Stimulated activated CD4-positive, alpha-beta T cell treated with anti-CD3 and anti-CD28 coated beads, Interleukin-12 subunit alpha, Interleukin-12 subunit beta, amount 100 ng/mL, for 24 hours (primary cell): Measurements from ENCODE around the gene MAP2K5.
A peak's percentile ranks its signal among the peaks of the same experiment; 100 is the strongest.

Experiments used
- DNase-seq, 2 experiments: peaks; one replicate each; pipeline ENCODE4 v3.0.0-alpha.2; 2020; ENCODE audit warnings: low read depth in 2 of 2

MAP2K5 gene

DNA sequence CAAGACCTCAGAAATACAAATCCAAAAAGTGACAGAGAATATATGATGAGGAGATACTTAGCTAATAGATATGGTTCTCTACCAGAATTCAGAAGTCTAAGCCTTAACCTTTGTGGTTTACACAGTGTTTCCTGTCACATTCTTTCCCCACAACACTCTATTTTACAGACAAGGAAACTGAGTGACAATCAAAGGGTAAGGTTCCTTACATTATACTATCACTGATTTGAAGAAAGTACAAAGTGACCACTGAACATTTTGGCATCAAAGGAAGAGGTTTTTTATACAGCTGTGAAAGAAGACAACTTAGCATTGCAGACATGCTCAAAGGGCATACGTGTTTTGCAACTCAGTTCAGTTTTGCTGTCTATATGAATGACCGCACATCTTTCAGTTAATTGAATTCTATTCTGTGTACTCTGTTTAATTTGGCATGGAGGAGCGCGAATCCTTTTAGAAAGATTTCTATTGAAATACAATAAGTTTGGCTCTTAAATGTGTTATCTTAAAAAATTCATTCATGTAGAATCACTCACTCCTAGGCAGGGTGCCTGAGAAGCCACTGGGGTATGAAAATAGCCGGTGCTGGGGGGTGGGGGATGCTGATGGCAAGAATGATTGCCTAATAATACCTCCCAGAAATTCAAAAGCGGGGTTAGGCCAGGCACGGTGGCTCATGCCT, 216.3 kb downstream of the MAP2K5 start:
- DNase-seq: no peak

DNA sequence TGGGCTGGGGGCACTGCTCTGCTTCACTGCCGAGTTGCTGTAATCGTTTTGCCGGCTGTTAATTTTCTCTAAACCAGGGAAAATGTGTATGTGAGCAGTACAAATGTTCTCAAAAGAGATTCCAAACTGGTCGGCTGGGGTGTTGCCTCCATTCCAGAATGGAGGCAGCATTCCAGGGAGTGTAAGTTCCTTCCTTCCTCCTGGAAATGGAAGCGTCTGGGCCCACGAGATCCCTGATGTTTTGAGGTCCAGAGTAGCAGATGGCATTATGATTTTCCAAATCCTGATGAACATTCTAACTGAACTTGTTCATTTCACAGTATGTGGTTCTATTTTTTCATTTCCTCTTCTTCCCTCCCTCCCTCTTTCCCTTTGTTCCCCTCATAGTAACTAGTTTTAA, 218.4 kb downstream of the MAP2K5 start:
- DNase-seq: no peak

DNA sequence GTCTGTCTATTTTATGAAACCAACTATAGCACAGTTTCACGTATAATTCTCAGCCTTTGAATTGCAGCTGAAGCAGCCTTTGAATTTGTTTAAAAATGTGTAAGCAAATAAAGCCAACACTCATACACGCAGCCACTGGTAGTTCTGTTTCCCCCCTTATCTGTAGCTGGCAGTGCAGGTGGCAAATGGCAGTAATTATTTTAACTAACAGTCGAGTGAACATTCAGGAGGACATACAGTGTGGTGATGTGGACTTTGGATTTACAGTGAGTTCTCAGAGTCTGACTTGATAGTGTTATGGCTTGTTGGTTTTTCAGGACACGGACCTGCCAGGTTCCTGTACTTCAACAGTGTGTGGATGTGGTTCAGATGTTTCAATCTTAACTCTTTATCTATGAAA, 218.8 kb downstream of the MAP2K5 start:
- no peak for DNase-seq

DNA sequence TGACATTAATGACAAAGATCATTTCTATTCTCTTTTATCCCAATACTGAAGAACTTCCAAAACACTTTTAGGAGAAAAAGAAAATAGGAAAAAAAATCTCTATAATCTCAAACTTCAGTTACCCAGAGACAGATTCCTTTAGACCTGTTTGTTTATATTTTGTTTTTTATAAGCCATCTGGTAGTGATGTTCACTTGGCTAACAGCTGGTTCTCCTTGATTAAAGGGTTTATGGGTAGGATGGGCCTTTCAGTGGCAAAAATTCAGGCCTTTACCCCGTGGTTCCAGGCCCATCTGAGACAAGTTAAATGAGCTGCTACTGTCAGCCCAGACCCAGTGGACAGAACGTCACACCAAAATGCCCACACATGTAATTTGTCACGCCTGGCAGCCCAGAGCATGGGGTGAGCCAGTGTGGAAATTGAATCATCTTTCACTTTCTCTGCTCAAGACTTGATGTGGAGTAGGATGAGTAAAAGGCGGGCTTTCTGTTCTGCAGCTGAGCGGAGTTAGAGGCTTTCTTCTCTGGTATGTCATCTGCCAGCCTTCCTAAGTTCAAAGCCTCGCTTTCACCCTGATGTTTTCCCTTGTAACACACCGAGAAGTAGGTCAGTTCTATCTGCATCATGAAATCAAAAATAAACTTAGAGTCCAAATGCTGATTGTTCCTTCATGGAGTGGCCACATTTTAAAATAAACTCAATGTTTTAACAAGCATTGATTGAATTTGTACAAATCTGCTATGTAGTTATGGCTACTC, 220.3 kb downstream of the MAP2K5 start:
- DNase-seq: peak; percentile 42 to 50

DNA sequence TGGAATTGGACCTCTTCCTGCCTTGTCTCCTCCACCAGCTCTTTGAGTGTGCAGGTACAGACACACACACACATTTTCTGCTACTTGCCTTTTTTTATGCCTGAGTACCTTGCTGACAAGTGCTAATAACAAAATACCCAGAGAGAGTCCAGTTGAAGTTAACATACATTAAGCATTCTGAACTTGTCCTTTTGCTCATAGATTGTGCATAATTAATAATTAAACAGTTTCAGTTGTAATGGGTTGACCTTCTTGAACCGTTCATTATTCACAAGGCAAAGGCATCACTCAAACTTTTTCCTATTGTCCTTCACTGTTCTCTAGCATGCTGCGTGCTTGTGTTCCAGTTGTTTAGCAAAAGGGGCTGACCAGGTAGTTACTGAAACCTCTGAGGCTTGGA, 223.2 kb downstream of the MAP2K5 start:
- no peak for DNase-seq

DNA sequence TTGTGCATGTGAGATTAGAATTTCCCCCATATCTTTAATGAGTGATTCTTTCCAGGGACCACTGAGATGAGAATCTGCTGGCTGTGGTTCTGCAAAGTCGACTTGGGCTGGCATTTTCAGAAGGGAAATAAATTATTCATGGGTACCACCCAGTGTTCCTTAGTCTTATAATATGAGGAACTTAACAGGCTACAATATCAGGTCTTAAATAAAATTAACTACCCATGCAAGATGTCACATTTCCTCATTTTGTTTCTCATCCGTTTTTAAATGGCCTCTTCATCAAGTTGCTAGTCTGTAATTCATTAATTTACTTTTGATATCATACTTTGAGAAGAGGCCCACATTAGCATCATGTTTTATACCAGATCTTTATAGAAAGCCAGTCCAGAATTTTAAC, 224.5 kb downstream of the MAP2K5 start:
- DNase-seq: no peak

DNA sequence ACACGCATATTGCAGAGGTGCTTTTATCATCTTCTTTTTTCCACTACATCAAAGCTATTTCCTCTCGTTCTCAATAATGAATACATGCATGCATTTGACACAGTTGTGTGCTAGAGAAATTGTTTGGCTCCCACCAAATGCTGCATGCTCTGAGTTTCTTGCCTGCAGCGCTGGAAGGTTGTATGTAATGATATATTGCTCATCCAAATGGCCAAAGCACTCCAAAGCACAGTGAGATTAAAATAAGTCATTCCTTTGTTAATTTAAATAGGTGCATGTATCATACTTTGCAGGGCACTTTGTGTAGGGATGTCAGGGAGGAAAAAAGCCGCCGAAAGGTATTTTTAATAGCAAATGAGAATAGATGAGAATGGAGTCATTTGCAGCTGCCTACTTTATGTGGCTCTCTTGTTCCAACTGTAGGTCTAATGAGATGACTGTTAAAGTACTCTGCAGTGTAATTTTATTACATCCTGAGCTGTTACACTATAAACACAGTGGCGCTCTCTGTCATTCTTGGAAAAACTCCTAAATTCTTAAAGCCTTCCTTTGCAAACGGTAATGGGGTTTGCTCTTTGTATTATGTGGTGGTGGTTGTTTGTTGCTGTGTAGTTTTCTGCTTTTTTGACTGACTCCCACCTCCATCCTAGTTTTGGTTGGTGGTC, 225.9 kb downstream of the MAP2K5 start:
- DNase-seq: no peak

DNA sequence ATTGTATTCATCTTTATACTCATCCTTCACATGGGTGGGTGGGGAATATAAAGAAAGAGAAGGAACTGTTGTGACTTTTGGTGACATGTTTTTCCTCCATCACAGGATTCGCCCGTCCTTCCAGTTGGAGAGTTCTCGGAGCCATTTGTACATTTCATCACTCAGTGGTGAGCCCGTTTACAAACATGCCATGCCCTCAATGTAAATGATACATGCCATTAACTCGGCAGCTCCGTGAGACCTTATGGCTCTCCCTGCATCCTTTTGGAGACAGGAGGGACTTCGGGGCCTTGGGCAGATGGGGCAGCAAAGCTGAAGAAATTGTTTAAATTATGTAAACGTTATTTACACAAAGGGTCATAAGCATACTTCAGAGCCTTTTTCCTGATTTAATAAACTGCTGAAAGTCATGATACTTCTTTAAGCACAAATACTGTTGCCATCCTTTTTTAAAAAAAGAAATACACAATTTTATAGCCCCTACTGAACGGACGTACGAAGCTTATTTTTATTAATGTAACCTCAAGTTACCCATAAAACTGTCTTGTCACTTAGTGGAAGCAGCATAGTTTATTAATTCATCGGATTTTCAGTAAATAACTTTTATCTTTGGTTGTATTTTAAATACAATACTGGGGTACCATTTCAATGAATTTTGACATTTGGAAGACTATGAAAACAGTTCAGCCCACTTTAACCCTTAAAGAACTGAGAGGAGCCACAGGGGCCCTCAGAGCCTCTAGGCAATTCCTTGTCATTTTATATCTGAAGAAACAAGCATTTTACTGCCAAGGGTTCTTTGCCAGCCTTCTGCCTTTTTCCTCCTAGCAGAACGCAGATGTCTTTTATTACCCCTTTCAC, 227.2 kb downstream of the MAP2K5 start:
- DNase-seq: no peak

DNA sequence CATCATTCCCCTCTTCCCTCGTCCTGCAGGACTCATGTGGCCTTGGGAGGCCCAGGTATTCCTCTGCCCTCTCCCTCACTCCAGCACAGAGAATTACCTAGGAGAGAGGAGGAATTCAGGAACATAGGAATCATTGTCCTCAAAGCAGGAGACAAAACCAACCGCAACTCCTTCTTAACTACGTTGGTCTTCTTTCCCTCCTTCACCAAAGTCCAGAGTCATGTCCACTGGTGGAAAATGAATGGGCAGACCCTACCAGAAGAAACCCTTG, 227.8 kb downstream of the MAP2K5 start:
- DNase-seq: no peak

DNA sequence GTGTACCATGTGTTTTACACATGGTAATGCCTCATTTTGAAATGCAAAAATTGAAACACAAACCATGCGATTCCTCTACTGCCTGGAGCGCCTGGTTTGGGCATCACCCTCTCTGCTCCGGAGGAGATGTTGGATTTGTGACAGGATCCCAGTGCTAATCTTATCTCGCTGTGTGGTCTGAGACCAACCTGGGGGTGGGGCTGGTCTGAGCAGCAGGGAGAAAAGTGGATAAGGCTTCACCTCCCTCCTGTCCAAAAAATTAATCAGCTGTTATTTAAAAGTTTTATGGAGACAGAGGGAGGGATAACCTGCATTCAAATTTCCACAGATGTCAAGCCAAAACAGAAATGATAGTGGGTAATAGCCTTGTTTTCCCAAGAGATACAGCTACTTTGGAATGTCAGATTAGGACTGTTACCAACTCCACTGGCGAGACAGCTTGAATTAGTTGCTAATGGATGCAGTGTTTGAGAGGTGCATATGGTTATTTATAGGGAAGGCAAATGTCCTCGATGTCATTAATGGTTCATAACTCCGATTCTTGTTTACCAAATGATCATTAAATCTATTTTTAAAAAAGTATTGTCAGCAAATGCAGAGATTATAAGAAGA, 228.8 kb downstream of the MAP2K5 start:
- no peak for DNase-seq

DNA sequence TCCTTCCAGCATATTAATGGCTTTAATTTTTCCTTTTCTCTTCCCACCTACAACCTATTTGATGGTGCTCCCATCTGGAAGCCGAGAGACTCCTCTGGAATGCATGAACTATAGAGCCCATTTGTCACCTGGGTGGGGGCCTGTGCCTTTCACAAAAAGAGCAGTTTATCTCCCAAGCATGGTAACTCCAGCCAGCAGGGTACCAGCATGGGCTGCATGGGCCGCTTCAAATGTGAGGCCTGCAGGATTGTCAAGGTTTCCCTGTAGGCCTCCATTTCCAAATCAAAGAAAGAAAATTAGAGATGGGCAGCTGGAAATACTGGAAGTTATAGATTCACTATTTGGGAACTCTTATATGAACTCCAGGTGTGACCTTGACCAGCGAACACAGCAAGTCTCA, 232.1 kb downstream of the MAP2K5 start:
- no peak for DNase-seq

DNA sequence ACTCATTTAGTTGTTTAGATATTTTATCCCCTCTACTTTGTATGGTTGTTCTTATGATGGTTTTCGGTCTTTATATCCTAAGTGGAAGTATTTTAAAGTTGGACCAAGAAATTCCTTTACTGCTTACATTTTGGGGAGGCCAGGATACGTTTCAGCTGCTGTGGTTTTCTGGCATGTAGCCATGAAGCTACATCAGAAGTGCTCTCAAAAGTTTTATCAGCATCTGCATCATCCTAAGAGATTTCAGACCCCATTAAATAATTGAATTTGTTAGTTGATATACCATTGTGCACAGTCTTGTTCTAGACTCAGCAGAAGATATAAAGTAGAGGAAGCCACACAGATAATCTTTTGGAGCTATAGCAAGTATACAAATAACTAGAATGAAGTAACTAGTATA, 232.7 kb downstream of the MAP2K5 start:
- DNase-seq: no peak

DNA sequence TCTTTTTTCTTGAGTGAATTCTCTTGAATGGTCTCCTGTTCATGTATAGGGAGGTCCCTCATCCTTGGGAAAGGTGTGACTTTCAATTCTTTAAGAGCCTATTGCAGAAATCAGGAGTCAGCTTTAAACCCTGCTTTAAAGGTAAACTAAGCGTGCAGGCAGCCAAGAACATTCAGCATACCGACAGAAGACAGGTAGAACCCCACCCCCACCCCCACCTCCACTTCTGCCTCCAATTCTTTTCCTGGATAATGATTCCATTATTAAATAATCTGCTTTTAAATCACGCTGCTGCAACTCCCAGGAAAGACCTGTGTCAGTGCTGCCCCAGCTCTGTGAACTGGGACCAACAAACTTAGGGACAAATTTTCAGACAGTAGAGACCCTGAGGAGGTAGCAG, 233.5 kb downstream of the MAP2K5 start:
- DNase-seq: no peak

DNA sequence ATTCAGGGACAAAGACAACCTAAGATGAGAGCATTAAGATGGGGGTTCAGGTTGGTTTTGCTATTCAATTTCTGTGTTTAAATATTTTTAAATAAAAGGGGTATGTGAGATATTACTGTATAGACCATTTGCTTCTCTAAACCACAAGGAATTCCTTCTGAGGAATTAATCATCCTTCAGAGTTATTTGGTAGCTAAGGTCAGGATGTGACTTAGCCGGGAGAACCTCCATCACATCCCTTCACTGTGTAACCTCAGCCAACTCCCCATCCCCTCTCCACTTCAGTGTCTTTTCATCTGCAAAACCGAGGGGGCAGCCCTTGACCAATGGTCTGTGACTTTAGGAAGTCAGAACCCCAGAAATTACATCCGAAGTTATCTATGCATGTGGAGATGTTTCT, 234.1 kb downstream of the MAP2K5 start:
- DNase-seq: no peak

DNA sequence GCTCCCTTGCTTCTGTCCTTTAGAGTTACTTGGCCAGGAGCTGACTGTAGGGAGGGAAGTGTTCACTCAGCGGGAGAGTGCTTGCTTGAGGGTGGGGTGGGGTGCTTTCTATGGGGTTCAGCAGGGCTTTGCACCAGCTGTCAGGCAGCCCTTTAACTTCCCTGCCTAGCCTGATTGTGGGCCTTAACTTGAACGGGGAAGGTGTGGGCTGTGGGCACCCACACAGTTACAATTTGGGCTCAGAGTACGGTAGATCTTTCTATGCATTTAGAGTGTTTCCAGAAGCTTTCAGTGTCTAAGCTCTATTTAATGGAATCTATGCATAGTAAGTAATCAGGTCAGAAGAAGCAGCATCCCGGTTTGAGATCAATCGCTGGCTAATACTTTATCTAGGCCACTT, 234.6 kb downstream of the MAP2K5 start:
- DNase-seq: no peak

DNA sequence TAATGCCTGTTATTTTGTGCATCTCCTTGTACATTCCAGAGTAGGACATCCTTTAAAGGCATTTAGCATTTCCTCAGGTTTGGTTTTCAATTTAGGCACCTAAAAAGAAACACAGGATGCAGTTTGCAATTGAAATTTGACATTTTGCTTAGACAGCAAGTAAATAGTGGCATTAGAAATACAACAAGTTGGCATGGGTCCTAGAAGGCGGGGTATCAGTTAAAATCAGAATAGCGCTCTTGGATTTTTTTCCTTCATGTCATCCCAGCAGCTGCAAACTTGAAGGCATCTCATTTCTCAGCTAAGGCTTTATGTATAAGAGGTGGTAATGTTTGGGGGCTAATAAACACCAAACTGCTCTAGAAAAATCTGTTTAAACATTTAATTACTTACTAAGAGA, 235.3 kb downstream of the MAP2K5 start:
- DNase-seq: no peak

DNA sequence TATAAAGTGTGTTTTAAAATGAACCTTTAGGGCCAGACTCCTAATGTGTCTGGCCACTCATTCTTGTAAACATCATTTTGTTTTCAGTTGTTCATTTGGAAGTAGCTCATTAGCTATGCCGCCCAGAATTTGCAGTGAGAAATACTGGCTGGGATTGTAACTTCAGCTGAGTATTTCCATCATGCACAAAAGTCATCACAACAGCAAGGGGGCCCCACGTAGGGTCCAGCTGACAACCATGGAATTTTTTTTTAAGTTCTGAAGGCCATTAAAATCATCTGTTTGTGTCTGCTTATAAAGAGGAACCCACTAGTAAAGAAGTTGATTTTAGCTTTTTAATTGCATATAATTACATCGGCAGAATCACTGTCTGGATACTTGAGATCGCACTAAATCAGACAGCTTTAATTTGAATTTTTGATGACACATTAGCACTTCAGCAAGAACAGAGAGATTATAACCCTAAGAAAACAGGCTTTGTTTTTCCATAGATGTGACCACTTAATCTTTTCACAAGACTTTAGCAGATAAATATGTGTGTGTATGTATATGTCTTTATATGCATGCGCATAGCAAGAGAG, 236.6 kb downstream of the MAP2K5 start:
- no peak for DNase-seq

DNA sequence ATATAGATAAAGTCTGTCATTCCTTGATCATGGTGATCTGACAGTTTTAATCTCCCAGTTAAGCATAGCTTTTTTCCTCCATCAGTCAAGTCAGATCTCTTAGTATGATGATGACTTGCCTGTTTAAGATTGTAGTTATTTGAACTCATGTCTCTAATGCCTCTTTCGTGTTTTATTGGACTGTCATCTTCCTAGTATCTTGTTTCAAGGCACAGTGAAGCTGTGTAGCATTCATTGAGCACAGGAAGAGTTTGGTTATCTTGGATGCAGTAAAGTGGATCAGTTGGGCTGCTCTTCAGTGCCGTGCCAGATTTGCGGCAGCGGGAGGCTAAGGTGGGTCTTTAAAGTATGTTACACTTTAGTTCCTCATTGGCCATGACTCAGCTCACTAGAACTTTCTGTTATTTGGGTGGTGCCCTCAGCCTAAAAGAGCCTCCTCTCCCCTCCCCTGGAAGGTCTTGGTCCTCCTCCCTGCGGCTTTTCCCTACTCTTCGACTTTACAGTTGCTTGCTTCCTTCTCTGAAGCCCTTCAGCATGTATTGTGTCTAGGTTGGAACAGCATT, 237.1 kb downstream of the MAP2K5 start:
- DNase-seq: no peak

DNA sequence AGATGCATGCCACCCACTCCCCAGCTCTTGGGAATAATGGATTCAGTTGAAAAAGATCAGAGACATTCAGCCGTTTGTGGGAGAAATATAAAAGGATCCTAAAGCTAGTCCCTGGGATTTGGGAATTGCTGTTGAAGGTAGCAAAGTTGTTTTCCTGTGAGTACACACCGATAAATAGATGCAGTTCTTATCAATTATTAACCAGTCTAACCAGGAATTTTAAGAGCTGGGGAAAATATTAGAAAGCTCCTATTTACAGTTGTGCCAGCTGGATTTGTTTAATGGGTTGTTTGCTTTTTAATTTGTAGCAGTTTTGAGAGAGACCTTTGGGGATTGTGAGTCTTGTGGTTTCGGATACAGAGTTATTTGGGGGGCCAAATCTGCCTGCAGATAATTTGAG, 238.6 kb downstream of the MAP2K5 start:
- no peak for DNase-seq

DNA sequence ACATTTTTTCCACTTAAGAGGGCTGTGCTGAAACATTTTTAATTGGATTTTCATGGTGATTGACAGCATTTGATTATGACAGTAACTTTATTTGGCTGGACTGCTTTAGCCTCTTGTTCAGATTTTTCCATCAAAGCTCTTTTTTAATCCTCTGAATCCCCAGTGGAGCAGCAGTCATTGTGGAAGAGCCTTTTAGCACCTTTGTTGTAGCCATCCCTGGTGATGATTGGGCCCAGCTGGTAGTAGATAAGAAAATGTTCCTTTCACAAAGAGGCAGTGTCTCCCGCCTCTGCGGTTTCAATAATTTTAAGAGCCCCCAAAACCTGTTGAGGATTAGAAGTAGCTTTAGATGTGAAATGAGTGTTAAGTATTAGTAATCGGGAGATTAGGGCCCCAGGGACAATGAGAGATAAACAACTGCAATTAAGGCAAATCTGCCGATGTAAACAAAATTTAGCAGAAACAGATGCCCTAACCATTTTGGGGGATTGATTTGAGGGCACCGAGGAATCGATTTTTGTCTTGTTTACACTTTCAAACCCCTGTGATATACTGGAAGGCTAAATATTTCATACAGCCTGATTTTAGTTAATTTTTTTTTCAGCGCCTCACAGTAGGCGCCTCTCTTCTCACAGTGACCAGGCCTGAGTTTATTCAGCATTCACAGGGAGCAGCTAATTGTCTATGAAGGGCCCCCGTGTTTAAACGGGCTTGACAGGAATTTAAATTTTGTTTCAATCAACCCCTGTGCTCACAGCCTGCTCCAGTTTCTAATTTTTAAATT, 239.6 kb downstream of the MAP2K5 start:
- DNase-seq: no peak

DNA sequence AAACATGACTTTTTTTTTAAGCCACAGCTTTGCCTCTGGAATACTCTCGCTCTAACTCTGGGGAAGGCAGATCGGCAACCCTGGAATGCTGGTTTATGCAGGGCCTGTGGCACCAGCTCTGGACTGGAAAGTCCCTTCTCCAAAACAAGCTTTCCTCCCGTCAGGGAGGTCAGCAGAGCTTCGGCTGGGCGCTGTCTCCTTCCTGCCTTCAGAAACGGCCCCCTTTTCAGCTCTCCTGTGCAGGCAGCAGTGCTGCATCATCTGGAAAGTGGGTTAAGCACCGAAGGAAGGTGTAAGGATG, 240.1 kb downstream of the MAP2K5 start:
- no peak for DNase-seq
